GM19328 (cell line): Measurements from ENCODE around the gene PRSS35.
"Not testable (repeated sequence)": the region's sequence is repeated elsewhere in the genome, so short reads cannot be mapped to it uniquely, and the experiment has no call there.

ENCODE experiments used
- ATAC-seq: cut with Tn5 transposase; IDR thresholded peaks from one replicate; pipeline ENCODE4 v1.9.1; 2021; ENCODE audit warnings: mild to moderate bottlenecking, moderate library complexity; ENCODE audit not compliant: unreplicated experiment

Gene PRSS35

DNA sequence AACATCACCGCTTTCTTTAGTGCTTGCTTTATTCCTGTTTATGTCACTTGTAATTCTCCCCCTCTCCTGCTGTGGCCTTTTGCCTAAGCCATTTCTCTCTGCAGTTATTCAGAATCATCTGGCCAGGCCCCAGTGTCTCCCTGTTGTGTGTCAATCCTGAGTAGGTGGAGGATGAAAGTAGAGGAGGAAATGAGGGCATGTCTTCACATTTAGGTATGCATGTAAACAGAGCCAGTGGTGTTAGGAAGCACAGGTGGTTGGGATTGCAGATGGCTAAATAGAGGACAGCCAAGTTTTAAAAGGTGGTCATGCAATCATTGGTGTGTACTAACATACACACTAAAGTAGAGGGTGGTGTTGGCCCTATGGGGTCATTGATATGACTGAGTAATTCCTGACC, 5.2 kb downstream of the PRSS35 start:
- ATAC-seq, result no peak

DNA sequence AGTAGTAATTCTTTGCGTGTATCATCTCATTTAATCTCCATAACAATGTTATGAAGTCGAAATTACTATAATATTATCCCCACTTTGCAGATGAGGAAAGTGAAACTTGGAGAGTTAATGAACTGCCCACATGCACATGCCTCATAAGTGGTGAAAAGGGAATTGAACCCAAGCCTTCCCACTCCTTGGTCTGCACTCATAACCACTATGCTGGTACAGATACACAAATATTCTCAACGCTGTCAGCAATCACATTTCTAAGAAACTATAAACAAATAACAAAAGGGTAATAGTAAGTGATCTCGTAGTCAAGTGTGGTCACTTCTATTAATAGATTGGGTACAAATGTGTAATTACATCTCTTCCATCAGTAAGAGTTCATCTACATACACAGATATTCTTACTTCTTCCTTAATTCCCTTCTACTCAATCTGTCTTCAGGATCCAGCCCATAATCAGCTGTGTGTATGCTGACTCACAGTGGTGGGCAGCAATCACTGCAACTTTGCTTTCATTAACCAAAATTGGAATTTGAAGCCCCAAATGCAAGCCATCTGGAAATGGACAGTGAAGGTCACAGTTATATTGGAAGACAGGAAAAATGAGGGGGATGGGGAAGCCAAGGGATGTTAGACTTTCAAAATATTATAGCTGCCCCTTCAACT, 6.6 kb downstream of the PRSS35 start:
- no peak for ATAC-seq

DNA sequence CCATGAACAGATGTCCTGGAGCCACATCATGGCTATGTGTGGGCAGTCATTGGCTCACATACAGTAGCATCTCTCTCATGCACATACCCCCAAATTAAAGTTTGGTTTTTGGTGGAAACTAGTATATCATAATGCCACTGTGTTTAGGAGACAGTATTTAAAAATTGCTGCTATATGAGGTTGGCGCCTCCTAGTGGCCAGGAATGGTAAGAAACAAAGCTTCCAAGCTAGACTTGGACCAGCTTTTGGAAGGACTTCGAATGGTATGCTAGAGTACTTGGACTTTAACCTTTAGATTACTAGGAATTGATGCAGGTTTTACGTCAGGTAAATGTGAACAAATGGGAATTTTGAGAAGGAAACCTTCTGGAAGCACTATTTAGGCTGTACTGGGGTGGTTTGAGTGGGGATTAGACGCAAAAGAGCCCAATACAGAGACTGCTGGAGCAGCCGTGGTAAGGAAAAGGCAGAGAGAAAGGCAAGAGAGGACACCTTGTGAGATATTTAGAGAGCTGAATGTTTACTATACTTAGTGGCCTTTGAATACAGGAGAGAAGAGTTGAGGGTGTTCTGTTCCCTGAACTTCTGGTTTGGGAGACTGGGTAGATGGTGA, 23.8 kb downstream of the PRSS35 start:
- ATAC-seq, result no peak

DNA sequence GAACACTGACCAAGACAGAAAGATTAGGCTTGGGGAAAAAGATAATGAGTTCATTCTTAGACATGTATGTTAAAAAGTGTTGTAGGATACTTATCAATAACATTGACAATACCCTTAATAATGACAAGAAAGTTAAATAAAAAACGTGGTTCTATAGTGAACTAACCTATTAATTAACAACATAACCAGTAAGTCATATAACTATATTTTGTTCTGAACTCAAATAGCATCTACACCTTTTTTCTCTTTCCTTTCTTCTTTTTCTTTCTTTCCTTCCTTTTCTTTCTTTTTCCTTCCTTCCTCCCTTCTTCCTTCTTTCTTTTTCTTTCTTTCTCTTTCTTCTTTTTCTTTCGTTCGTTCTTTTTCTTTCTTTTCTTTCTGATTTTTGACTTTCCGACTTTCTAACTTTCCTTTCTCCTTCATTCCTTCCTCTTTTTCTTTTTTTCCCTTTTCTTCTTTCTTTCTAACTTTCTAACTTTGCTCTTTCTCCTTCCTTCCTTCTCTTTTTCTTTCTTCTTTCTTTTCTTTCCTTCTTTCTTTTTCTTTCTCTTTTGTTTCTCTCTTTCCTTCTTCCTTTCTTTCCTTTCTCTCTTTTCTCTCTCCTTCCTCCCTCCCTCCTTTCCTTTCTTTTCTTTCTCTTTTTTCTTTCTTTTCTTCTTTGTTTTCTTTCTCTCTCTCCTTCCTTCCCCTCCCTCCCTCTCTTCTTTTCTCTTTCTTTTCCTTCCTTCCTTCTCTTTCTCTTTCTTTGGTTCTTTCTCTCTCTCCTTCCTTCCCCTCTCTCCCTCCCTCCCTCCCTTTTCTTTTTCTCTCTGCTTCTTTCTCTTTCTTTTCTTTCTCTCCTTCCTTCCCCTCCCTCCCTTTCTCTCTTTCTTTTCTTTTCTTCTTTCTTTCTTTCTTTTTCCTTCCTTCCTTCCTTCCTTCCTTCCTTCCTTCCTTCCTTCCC, 24.6 kb downstream of the PRSS35 start:
- no peak for ATAC-seq

DNA sequence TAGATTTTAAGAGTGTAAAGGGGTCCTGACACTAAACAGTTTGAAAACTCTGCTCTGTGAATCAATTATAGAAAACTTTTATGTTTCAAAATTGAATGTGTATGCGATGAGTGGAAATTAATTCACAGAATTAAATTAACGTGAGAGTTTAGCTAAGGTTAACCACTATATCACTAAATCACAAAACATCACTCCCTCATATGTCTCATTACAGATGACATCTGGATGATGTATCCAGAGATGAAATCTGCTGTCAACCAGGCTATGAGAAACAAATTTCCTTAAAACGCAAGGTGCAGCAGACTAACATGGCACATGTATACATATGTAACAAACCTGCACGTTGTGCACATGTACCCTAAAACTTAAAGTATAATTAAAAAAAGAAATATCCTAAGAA, 27.3 kb downstream of the PRSS35 start:
- ATAC-seq, result no peak

DNA sequence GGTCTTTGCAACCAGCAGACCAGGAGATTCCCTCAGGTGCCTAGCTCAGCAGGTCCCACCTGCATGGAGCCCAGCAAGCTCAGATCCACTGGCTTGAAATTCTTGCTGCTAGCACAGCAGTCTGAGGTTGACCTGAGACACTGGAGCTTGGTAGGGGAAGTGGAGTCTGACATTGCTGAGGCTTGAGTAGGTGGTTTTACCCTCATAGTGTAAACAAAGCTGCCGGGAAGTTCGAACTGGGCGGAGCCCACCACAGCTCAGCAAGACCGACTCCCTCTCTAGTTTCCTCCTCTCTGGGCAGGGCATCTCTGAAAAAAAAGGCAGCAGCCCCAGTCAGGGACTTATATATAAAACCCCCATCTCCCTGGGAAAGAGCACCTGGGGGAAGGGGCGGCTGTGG, 34.3 kb downstream of the PRSS35 start:
- no peak for ATAC-seq

DNA sequence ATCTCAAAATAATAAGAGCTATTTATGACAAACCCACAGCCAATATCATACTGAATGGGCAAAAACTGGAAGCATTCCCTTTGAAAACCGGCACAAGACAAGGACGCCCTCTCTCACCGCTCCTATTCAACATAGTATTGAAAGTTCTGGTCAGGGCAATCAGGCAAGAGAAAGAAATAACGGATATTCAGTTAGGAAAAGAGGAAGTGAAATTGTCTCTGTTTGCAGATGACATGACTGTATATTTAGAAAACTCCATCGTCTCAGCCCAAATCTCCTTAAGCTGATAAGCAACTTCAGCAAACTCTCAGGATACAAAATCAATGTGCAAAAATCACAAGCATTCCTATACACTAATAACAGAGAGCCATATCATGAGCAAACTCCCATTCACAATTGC, 38.1 kb downstream of the PRSS35 start:
- not testable (repeated sequence) for ATAC-seq

DNA sequence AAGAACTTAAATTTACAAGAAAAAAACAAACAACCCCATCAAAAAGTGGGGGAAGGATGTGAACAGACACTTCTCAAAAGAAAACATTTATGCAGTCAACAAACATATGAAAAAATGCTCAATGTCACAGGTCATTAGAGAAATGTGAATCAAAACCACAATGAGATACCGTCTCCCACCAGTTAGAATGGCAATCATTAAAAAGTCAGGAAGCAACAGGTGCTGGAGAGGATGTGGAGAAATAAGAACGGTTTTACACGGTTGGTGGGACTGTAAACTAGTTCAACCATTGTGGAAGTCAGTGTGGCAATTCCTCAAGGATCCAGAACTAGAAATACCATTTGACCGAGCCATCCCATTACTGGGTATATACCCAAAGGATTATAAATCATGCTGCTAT, 39.4 kb downstream of the PRSS35 start:
- not testable (repeated sequence) for ATAC-seq

DNA sequence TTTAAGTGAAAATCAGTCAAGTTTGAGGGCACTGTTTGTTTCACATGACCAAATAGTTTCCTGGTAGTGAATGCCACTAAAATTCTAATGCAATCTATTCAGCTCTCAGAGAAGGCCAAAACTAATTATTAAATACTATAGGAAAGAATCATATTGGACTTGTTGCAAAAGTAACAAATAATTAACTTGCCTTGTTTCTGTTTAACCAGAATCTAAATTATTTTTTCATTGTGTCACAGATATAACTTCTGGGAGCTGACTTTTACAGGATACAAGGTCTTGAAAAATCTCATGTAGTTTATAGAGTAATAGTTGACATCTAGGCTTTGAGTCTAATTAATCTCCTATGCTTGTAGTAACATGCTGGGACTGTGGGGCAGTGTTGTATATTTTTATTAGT, 44.5 kb downstream of the PRSS35 start:
- no peak for ATAC-seq

DNA sequence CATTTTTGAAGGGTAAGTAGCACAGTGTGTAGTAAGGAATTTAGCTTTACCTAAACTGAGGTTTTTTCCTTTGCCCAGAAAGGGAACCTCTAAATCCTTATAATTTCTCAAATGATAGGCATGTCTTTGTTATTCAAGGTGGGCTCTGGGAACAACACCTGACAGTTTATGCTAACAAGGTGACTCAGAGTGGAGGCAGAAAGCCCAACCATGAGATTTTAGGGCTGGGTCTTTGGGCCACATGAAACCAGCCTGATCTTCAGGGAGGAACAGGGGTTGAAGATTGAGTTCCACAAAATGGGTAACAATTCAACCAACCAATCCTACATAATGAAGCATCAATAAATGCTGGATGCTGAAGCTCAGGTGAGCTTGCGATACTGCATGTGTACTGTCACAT, 46.6 kb downstream of the PRSS35 start:
- ATAC-seq, result no peak

DNA sequence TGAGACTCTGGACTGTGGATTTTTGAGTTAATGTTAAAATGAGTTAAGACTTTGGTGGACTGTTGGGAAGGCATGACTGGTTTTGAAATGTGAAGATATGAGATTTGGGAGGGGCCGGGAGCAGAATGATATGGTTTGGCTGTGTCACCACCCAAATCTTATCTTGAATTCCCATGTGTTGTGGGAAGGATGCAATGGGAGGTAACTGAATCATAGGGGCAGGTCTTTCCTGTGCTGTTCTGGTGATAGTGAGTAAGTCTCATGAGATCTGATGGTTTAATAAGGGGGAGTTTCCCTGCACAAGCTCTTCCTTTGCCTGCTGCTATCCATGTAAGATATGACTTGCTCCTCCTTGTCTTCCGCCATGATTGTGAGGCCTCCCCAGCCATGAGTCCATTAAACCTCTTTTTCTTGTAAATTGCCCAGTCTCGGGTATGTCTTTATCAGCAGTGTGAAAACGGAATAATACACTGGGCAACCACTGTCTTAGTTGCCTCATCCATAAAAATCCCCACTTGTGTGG, 59.4 kb downstream of the PRSS35 start:
- not testable (repeated sequence) for ATAC-seq

DNA sequence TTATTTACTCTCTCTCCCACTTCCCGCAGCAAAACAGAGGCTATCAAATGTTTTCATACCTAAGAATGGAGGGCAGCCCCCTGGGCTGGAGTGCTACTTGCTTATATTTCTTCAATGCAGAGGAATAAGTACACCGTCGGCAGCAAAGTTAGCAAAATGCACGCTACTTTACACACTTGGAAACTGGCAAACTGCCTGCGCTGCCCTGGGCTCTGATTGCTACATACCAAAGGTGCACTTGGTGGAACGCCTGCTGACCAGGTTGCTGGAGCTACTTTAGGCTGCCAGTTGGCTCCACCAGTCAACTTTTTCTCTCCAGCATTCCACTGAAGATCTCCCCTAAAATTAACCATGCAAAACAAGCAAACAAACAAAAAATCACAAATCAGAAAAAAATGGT, 62.4 kb downstream of the PRSS35 start:
- ATAC-seq, result no peak
